SIG-M5 treated with dmso at 0.1 percent for 504 hours (cell line): ENCODE results near the gene PALLD.
"Not testable (repeated sequence)": the region's sequence is repeated elsewhere in the genome, so short reads cannot be mapped to it uniquely, and the experiment has no call there.

Experiments used
- DNase-seq: peaks from one replicate; lab custom pipeline; 2025; ENCODE audit not compliant: unreplicated experiment; lab: John Stamatoyannopoulos, UW

PALLD gene

GRCh38 chr4:168490711-168491110 is 6.1 kb upstream of the PALLD start:
- no peak for DNase-seq

DNA sequence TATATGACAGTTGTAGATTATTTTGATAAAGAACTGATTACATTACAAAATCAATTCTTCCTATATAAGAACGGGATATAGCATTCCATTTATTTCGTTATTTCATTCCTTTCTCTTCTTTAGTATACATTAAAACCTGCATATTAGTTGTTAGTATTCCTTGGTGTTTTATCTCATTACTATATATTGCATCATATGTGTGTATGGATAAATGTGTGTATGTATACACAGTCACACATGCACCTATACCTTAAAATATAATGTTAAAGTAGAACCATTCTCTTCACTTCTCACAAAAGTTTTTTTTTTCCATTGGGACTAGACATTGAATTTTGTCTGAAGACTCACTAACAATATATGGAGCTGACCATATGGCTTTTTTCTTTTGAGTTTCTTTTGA is 5.3 kb upstream of the PALLD start:
- no peak for DNase-seq

- no peak for DNase-seq
Measured at GRCh38 chr4:168498251-168498650, 1.4 kb downstream of the PALLD start.

DNA sequence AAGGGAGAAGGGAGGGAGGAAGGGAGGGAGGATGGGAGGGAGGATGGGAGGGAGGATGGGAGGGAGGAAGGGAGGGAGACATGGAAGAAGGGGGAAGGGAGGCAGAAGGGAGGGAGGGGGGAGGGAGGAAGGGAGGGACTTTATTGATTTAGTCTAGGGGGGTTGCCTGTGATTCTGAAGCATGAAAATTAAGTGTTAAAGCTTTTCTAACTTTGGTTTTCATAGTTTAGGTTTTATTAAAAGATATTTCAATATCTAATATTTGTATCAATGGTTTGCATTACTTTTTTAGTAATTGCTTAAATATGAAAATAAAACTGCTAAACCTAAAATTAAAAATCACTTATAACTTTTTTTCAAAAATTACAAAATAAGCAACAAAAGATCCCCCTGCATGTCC is 2.4 kb downstream of the PALLD start:
- DNase-seq, result no peak

DNA sequence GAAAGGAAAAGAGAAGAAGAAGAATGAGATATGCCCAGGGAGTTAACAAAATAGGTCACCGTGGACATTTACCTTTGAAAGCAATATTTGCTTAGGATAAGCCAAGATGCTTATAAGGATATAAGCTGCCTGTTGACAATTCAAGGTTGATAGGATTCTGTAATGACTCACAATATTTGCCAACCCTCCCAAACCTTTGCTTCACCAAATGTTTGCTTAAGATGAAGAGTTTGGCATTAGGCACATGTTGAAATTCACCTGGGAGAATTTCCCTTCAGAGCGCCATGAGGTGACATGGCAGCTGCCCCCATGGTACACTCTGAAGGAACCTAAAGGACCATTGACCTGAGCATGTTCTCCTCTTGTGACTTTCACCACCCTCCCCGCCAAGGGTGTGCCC is 4.6 kb downstream of the PALLD start:
- DNase-seq, result peak; percentile 27

DNA sequence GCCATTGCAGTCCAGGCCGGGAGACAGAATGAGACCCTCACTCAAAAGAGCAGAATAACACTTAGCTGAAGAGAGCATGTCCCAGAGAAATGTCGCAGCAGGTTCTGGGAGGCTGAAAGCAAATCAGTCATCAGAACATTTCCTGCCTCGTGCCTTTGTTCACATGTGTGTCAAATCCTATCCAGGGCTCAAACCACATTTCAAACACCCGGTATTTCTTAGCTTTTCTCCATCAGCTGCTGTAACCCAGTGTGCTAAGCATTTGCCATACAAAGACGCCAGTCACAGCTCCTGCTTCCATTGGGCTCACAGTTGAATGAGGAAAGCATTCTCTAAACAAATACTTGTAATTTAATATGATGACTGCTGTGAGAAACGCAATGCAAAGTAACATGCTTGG is 6.0 kb downstream of the PALLD start:
- DNase-seq, result no peak

GRCh38 chr4:168503652-168504362 is 7.0 kb downstream of the PALLD start:
- DNase-seq, result peak; percentile 93

- DNase-seq, result no peak
Measured at GRCh38 chr4:168504526-168504925, 7.7 kb downstream of the PALLD start.

GRCh38 chr4:168506014-168506413 is 9.2 kb downstream of the PALLD start:
- DNase-seq, result peak; percentile 48

DNA sequence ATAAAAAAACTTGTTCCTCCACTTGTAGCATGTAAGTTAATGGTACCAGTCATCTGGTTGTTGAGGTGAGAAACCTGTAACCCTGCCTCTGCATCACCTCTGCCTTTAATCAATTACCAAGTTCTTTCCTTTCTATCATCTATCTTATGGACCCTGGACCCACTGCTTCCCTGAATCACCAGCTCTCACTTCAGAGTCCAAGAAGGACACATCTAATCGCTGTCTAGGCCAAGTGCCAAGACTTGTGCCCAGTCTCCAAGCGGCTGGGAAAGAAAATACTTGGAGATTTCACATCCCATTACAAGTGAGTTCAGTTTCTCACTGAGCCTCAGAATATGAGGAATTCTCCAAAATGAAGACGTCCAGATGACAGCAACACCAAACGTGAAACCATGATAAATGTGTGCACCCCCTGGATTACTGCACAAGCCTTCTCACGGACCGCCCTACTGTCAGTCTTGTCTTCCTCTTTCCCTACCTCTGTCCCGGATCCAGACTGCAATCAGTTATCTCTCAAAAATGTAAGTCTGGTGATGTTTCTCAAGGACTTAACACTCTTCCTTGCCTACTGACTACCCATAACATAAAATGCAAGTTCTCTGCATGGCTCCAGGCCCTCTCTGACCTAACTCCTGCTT is 10.4 kb downstream of the PALLD start:
- DNase-seq, result no peak

DNA sequence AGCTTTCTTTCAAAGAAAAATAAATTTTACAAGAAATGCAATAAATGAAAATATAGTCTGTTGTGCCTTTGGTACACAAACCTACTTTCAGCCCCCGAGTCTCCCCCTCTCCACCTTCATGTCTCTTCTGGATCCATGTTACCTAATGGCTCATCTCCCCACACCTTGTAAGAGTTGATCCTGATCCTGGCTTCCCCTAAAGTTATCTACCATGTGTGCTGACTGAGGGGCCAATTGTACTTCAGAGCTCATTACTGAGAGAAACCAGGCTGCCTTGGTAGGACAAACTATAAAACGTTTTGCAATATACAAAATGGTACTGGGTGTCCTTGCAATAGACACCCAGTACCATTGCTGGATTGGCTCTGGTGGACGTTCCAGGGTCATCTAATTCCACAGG is 11.8 kb downstream of the PALLD start:
- DNase-seq, result no peak

- DNase-seq, result no peak
Measured at GRCh38 chr4:168509786-168510185, 12.9 kb downstream of the PALLD start.

GRCh38 chr4:168511780-168512489 is 15.1 kb downstream of the PALLD start:
- DNase-seq, result no peak

DNA sequence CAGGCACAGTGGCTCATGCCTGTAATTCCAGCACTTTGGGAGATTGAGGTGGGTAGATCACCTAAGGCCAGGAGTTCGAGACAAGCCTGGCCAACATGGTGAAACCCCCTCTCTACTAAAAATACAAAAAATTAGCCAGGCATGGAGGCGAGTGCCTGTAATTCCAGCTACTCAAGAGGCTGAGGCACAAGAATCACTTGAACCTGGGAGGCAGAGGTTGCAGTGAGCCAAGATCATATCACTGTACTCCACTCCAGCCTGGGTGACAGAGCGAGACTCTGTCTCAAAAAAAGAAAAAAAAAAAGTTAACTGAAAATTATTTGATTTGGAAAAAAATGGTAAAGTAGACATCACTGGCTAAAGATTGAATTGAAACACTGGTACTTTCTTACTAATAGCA is 17.0 kb downstream of the PALLD start:
- DNase-seq, result not testable (repeated sequence)

DNA sequence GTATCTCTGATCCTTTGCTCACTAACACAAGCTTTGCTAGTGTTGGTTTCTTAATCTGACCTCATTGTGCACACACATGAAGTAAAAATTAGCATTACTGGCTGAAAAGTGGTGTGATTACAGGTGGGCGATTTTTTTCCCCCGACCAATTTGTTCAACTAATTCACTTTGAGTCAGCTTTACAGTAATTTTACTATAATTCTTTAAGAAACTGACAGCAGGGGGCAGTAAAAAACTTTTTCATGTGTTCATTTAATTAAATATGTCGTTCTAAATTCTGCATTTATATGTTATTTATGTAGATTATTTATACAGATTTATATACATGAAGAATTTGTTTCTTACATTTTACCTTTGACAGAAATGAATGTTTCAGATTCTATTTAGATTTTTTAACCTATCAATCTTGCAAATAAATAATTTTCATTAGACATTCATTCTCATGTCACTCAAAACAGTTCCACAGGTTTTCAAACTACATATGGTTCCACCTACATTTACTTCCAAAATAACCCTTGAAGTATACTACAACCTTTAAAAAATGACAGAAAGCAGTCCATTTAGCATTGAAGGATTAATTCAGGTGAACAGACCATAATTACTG is 17.5 kb downstream of the PALLD start:
- DNase-seq, result peak; percentile 33

DNA sequence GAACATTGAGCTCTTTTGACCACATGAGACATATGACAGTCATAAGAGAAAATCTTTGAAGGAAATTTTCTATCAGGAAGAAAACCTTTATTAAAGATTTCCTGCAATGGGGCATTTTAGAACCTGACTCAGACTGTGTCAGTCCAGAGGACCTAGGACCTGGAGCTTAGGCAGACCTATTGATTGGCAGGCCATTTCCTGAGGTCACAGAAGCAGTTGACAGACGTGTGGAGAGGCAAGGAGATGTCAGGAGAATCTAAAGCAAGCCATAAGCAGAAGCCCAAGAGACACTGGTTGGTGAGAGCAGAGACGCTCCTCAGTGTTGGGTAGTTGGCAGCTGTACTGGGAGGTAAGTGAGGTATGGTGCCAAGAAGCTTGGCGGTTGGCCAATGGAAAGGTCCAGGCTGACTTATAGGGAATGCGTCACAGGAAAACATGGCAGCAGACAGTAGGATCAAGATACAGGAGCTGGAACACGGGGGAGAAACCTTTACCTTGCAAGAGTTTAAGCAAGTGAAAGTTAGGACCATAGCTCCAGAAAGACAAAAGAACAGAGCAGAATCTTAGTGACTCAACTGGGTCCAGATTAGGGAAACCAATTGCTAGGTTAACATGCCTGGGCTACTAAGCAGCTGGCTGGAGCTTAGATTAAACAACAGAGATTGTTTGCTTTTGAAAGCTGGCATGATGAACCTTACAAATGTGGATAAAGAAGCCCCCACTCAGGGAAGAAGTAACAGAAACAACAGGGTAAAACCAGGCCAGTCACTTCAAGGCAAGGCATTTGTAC is 18.6 kb downstream of the PALLD start:
- DNase-seq, result no peak

DNA sequence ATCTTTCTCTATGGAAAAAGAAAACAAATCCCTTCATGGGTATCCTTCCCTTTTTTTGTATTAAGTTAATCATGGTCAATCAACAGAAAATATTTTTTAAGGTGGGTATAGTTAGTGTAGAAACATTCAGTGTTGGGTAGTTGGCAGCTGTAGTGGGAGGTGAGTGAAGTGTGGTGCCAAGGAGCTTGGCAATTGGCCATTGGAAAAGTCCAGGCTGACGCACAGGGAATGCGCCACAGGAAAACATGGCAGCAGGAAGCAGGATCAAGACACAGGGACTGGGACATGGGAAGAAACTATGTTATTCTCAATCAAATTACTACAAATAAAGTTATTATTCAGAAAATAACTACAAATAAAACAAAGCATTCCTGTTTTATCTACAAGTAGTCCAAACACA is 20.0 kb downstream of the PALLD start:
- no peak for DNase-seq

GRCh38 chr4:168519576-168519975 is 22.7 kb downstream of the PALLD start:
- no peak for DNase-seq

- no peak for DNase-seq
Measured at GRCh38 chr4:168521721-168522120, 24.9 kb downstream of the PALLD start.

DNA sequence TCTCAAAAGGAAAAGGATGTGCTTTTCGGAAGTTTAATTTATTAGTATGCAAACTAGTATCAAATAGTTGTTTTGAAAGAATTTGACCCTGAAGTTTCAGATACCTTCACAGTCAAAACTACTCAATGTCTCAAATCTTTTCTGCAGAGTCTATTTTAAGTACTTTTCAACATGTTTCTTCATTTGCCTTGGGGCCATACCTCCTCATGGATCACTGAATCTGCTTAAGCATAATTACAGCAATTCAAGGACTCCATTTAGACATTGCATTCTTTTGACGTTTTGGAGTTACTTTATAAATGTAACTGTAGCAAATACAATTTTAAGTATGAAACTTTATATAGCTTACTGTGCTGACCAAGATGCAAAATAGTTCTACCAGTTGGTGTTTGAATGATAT is 25.5 kb downstream of the PALLD start:
- no peak for DNase-seq

- DNase-seq, result no peak
Measured at GRCh38 chr4:168522829-168523489, 26.1 kb downstream of the PALLD start.
